ENCODE results near the gene CYTH3. TPM values are rescaled to one million over a fixed set of nuclear protein-coding genes. Genes with fewer than 3 reads are reported as not detected.
"Not testable (repeated sequence)": the region's sequence is repeated elsewhere in the genome, so short reads cannot be mapped to it uniquely, and the experiment has no call there.

The CYTH3 gene
- total and polyA plus RNA-seq, 10 donors: 2.5 to 28.1 (median 17.5) TPM

DNA sequence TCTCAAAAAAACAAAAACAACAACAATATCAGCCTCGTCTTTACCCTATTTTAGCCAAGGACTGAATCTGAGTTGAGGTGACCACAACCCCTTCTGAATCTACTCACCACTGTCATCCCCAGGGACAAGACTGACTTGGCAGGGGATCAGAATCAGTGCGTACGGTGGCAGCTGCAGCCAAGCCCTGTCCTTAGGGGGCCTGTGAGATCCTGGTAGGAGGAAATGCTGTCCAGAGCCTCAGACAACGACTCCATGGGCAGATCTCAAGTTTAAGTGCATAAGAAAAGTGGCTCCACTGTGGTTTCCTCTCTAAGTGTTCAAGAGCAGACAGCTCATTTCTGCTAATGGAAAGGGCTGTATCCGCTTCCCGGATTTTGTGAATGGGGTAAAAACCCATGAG, 22.4 kb upstream of the CYTH3 start:
- Histone ChIP-seq H3K9me3 (no peaks in the 10 kb centered on the region), H3K27ac (no peak overlapping the region), H3K27me3 (replicated peaks in 1 of 7) (peaks cover 0 to 5% (median 0%) of the 10 kb centered on the region in 7 donors), H3K4me3 (no peak overlapping the region), H3K36me3 (no peaks in the 10 kb centered on the region), H3K4me1 (no peaks in the 10 kb centered on the region)
- intact Hi-C loops (cut with DNase I; ENCODE audit: low total_unique reads): no loop called here
- DNase-seq: peak; percentile 6
- 50 to 62% (median 56%) methylated on average over 4 to 6 of the region's 6 CpGs for whole genome bisulfite sequencing, 5 donors
- TF ChIP-seq POLR2A (IDR thresholded peaks at IDR 0.05) (no peak), CTCF (IDR thresholded peaks at IDR 0.05 in 8 of 11, conservative IDR thresholded peaks at IDR 0.05 in 3 of 11) (no peak), POLR2AphosphoS5 (IDR thresholded peaks at IDR 0.05) (no peak)

DNA sequence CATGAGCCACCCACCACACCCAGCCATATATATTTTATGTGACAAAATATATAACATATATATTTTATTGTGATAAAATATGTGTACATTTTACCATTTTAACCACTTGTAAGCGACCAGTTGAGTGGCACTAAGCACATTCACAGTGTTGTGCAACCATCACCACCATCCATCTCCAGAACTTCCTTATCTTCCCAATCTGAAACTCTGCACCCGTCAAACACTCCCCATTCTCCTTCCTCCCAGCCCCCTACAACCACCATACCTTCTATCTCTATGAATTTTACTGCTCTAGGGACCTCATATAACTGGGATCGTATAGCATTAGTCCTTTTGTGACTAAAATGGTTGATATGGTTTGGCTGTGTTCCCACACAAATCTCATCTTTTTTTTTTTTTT, 20.8 kb upstream of the CYTH3 start:
- no peak overlapping the region for H3K4me3 ChIP-seq
- intact Hi-C loops (cut with DNase I; ENCODE audit: low total_unique reads): no loop called here
- no peak for DNase-seq
- peaks cover 0 to 5% (median 0%) of the 10 kb centered on the region in 7 donors for H3K27me3 ChIP-seq (replicated peaks in 1 of 7)
- WGBS, 5 donors: 37 to 64% (median 50%) methylated on average over 3 of the region's 3 CpGs
- no peak overlapping the region for H3K27ac ChIP-seq
- no peaks in the 10 kb centered on the region for H3K9me3 ChIP-seq
- no peaks in the 10 kb centered on the region for H3K4me1 ChIP-seq
- TF ChIP-seq POLR2A (IDR thresholded peaks at IDR 0.05) (no peak), POLR2AphosphoS5 (IDR thresholded peaks at IDR 0.05) (no peak), CTCF (IDR thresholded peaks at IDR 0.05 in 8 of 11, conservative IDR thresholded peaks at IDR 0.05 in 3 of 11) (no peak)
- no peaks in the 10 kb centered on the region for H3K36me3 ChIP-seq

DNA sequence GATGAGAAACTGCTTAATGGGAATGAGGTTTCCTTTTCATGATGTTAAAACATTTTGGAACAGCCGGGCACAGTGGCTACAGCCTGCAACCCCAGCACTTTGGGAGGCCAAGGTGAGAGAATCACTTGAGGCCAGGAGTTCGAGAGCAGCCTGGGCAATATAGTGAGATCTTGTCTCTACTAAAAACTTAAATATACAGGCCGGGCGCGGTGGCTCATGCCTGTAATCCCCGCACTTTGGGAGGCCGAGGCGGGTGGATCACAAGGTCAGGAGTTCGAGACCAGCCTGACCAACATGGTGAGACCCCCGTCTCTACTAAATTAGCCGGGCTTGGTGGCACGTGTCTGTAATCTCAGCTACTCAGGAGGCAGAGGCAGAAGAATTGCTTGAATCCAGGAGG, 19.5 kb upstream of the CYTH3 start:
- DNase-seq: peak; percentile 38
- H3K36me3 ChIP-seq; H3K27ac ChIP-seq; H3K4me1 ChIP-seq; H3K27me3 ChIP-seq (replicated peaks in 1 of 7); H3K9me3 ChIP-seq; H3K4me3 ChIP-seq; intact Hi-C loops (cut with DNase I; ENCODE audit: low total_unique reads): not testable (repeated sequence)
- 83 to 96% (median 92%) methylated on average over 10 to 12 of the region's 12 CpGs for WGBS, 5 donors

- Histone ChIP-seq H3K9me3 (peaks cover 0 to 4% (median 0%) of the 10 kb centered on the region in 8 donors), H3K36me3 (no peaks in the 10 kb centered on the region), H3K27ac (no peak overlapping the region), H3K4me3 (no peak overlapping the region), H3K4me1 (no peaks in the 10 kb centered on the region), H3K27me3 (replicated peaks in 1 of 7) (peaks cover 0 to 5% (median 0%) of the 10 kb centered on the region in 7 donors)
- whole genome bisulfite sequencing, 5 donors: 92 to 98% (median 94%) methylated on average over 5 of the region's 5 CpGs
- peak; percentile 27 for DNase-seq
- intact Hi-C loops (cut with DNase I; ENCODE audit: low total_unique reads): no loop called here
- TF ChIP-seq CTCF (IDR thresholded peaks at IDR 0.05 in 8 of 11, conservative IDR thresholded peaks at IDR 0.05 in 3 of 11): no peak
Measured at GRCh38 chr7:6291531-6291930, 19.1 kb upstream of the CYTH3 start.

- H3K9me3 ChIP-seq: peaks cover 0 to 4% (median 0%) of the 10 kb centered on the region in 8 donors
- intact Hi-C loops (cut with DNase I; ENCODE audit: low total_unique reads): no loop called here
- no peak for TF ChIP-seq CTCF (IDR thresholded peaks at IDR 0.05 in 8 of 11, conservative IDR thresholded peaks at IDR 0.05 in 3 of 11)
- no peak for TF ChIP-seq POLR2AphosphoS5 (IDR thresholded peaks at IDR 0.05)
- TF ChIP-seq POLR2A (IDR thresholded peaks at IDR 0.05): no peak
- 63 to 79% (median 67%) methylated on average over 8 to 9 of the region's 9 CpGs for WGBS, 5 donors
- H3K27me3 ChIP-seq (replicated peaks in 1 of 7): no peaks in the 10 kb centered on the region
- H3K36me3 ChIP-seq: no peaks in the 10 kb centered on the region
- no peaks in the 10 kb centered on the region for H3K4me1 ChIP-seq
- H3K4me3 ChIP-seq: no peak overlapping the region
- peak; percentile 34 for DNase-seq
- H3K27ac ChIP-seq: no peak overlapping the region
Measured at GRCh38 chr7:6290319-6290741, 17.9 kb upstream of the CYTH3 start.

All from spleen (tissue), 11 donors.